Left kidney (tissue), 1 donor: ENCODE data around the gene MICAL3. TPM values are rescaled to one million over a fixed set of nuclear protein-coding genes. Genes with fewer than 3 reads are reported as not detected.

ENCODE experiments used
- polyA plus RNA-seq: library from polyadenylated mRNA; unstranded; fragments of 120-200 nt; gene quantifications from one replicate; pipeline ENCODE4 v1.2.1, GENCODE V29; 2013; ENCODE audit not compliant: insufficient read length

MICAL3 gene
- polyA plus RNA-seq, 1 donor: 46.3 TPM

Other genes starting within 250 kb of the MICAL3 start
- 35.5 TPM for gene PEX26, start 53.4 kb upstream of the MICAL3 start, polyA plus RNA-seq
- 3.9 TPM for gene TUBA8, start 86.2 kb upstream of the MICAL3 start, polyA plus RNA-seq
- gene USP18, start 125.6 kb upstream of the MICAL3 start, polyA plus RNA-seq: 5.6 TPM